Activated naive CD4-positive, alpha-beta T cell treated with anti-CD3 and anti-CD28 coated beads, Interleukin-2, amount 50 U/mL, for 24 hours (primary cell): ENCODE data around the gene TXNRD2.
"Not testable (repeated sequence)": the region's sequence is repeated elsewhere in the genome, so short reads cannot be mapped to it uniquely, and the experiment has no call there.

Experiments used
- H3K27ac Mint-ChIP-seq: one replicate; pipeline ENCODE4 v1.8.0; 2021; ENCODE audit warnings: mild to moderate bottlenecking, mixed read lengths
- H3K27me3 Mint-ChIP-seq: one replicate; pipeline ENCODE4 v1.8.0; 2021; ENCODE audit warnings: mixed read lengths
- H3K36me3 Mint-ChIP-seq: one replicate; pipeline ENCODE4 v1.8.0; 2021; ENCODE audit warnings: mixed read lengths
- H3K4me1 Mint-ChIP-seq: one replicate; pipeline ENCODE4 v1.8.0; 2021; ENCODE audit warnings: mixed read lengths
- H3K4me3 Mint-ChIP-seq: one replicate; pipeline ENCODE4 v1.8.0; 2021; ENCODE audit warnings: mild to moderate bottlenecking, mixed read lengths
- H3K9me3 Mint-ChIP-seq: one replicate; pipeline ENCODE4 v1.8.0; 2021; ENCODE audit warnings: mixed read lengths

TXNRD2 gene

GRCh38 chr22:19943082-19944026 lies 1.7 kb upstream of the TXNRD2 start:
- H3K27me3 Mint-ChIP-seq = no peaks in the 10 kb centered on the region
- H3K27ac Mint-ChIP-seq = peak overlapping the region; percentile 98
- peaks cover 6% of the 10 kb centered on the region for H3K36me3 Mint-ChIP-seq
- H3K4me1 Mint-ChIP-seq = peaks cover 50% of the 10 kb centered on the region
- H3K9me3 Mint-ChIP-seq = no peaks in the 10 kb centered on the region
- H3K4me3 Mint-ChIP-seq = peak overlapping the region; percentile 95

- peak overlapping the region; percentile 95 for H3K4me3 Mint-ChIP-seq
- peaks cover 13% of the 10 kb centered on the region for H3K36me3 Mint-ChIP-seq
- H3K4me1 Mint-ChIP-seq = peaks cover 48% of the 10 kb centered on the region
- no peaks in the 10 kb centered on the region for H3K9me3 Mint-ChIP-seq
- H3K27me3 Mint-ChIP-seq = no peaks in the 10 kb centered on the region
- H3K27ac Mint-ChIP-seq = peak overlapping the region; percentile 98
Observed at GRCh38 chr22:19942157-19943081, 801 bp upstream of the TXNRD2 start.

GRCh38 chr22:19940536-19941364 lies 868 bp downstream of the TXNRD2 start:
- Mint-ChIP-seq H3K9me3 (peaks cover 11% of the 10 kb centered on the region), H3K27me3 (no peaks in the 10 kb centered on the region), H3K4me1 (peaks cover 38% of the 10 kb centered on the region), H3K4me3 (peak overlapping the region; percentile 95), H3K27ac (peak overlapping the region; percentile 95), H3K36me3 (peaks cover 25% of the 10 kb centered on the region)

GRCh38 chr22:19937616-19938473 lies 3.8 kb downstream of the TXNRD2 start:
- Mint-ChIP-seq H3K27ac (no peak overlapping the region), H3K27me3 (no peaks in the 10 kb centered on the region), H3K4me1 (peaks cover 24% of the 10 kb centered on the region), H3K36me3 (peaks cover 28% of the 10 kb centered on the region), H3K4me3 (no peak overlapping the region), H3K9me3 (peaks cover 11% of the 10 kb centered on the region)

- H3K4me1 Mint-ChIP-seq = peaks cover 17% of the 10 kb centered on the region
- H3K27me3 Mint-ChIP-seq = no peaks in the 10 kb centered on the region
- H3K9me3 Mint-ChIP-seq = peaks cover 11% of the 10 kb centered on the region
- H3K4me3 Mint-ChIP-seq = no peak overlapping the region
- no peak overlapping the region for H3K27ac Mint-ChIP-seq
- H3K36me3 Mint-ChIP-seq = peaks cover 28% of the 10 kb centered on the region
Observed at GRCh38 chr22:19936513-19936912, 5.1 kb downstream of the TXNRD2 start.

- H3K4me1 Mint-ChIP-seq, H3K4me3 Mint-ChIP-seq, H3K27ac Mint-ChIP-seq, H3K27me3 Mint-ChIP-seq: not testable (repeated sequence)
- peaks cover 28% of the 10 kb centered on the region for H3K36me3 Mint-ChIP-seq
- peaks cover 11% of the 10 kb centered on the region for H3K9me3 Mint-ChIP-seq
Observed at GRCh38 chr22:19935123-19935718, 6.4 kb downstream of the TXNRD2 start.

- H3K27ac Mint-ChIP-seq = no peak overlapping the region
- peaks cover 3% of the 10 kb centered on the region for H3K4me1 Mint-ChIP-seq
- H3K36me3 Mint-ChIP-seq = peaks cover 27% of the 10 kb centered on the region
- H3K4me3 Mint-ChIP-seq = no peak overlapping the region
- H3K27me3 Mint-ChIP-seq = no peaks in the 10 kb centered on the region
- H3K9me3 Mint-ChIP-seq = peaks cover 11% of the 10 kb centered on the region
Observed at GRCh38 chr22:19933341-19934241, 8.0 kb downstream of the TXNRD2 start.

- no peaks in the 10 kb centered on the region for H3K27me3 Mint-ChIP-seq
- no peak overlapping the region for H3K4me3 Mint-ChIP-seq
- H3K9me3 Mint-ChIP-seq = peaks cover 11% of the 10 kb centered on the region
- H3K27ac Mint-ChIP-seq = no peak overlapping the region
- H3K36me3 Mint-ChIP-seq = peaks cover 21% of the 10 kb centered on the region
- H3K4me1 Mint-ChIP-seq = no peaks in the 10 kb centered on the region
Observed at GRCh38 chr22:19932367-19933206, 9.0 kb downstream of the TXNRD2 start.

- H3K27me3 Mint-ChIP-seq = no peaks in the 10 kb centered on the region
Observed at GRCh38 chr22:19931514-19931913, 10.1 kb downstream of the TXNRD2 start.

GRCh38 chr22:19930551-19931486 lies 10.8 kb downstream of the TXNRD2 start:
- H3K9me3 Mint-ChIP-seq = no peaks in the 10 kb centered on the region
- H3K4me3 Mint-ChIP-seq = no peak overlapping the region
- H3K27me3 Mint-ChIP-seq = no peaks in the 10 kb centered on the region
- no peak overlapping the region for H3K27ac Mint-ChIP-seq
- H3K4me1 Mint-ChIP-seq = no peaks in the 10 kb centered on the region
- peaks cover 9% of the 10 kb centered on the region for H3K36me3 Mint-ChIP-seq

More at GRCh38 chr22:19931514-19931913, 10.1 kb downstream of the TXNRD2 start:
- Mint-ChIP-seq H3K4me3 (no peak overlapping the region), H3K27ac (no peak overlapping the region), H3K4me1 (no peaks in the 10 kb centered on the region), H3K36me3 (peaks cover 15% of the 10 kb centered on the region), H3K9me3 (peaks cover 5% of the 10 kb centered on the region)

- Mint-ChIP-seq H3K4me3 (no peak overlapping the region), H3K27me3 (no peaks in the 10 kb centered on the region), H3K4me1 (no peaks in the 10 kb centered on the region), H3K9me3 (no peaks in the 10 kb centered on the region), H3K27ac (no peak overlapping the region), H3K36me3 (peaks cover 3% of the 10 kb centered on the region)
Observed at GRCh38 chr22:19929586-19930550, 11.8 kb downstream of the TXNRD2 start.
